GM18520 (cell line): Measurements from ENCODE around the gene MAPK1.

Experiments
- ATAC-seq: cut with Tn5 transposase; IDR thresholded peaks from one replicate; pipeline ENCODE4 v1.9.1; 2021; ENCODE audit not compliant: unreplicated experiment

Gene MAPK1

GRCh38 chr22:21709688-21710087, 157.8 kb downstream of the MAPK1 start:
- ATAC-seq, result no peak

GRCh38 chr22:21708960-21709359, 158.5 kb downstream of the MAPK1 start:
- ATAC-seq, result no peak

DNA sequence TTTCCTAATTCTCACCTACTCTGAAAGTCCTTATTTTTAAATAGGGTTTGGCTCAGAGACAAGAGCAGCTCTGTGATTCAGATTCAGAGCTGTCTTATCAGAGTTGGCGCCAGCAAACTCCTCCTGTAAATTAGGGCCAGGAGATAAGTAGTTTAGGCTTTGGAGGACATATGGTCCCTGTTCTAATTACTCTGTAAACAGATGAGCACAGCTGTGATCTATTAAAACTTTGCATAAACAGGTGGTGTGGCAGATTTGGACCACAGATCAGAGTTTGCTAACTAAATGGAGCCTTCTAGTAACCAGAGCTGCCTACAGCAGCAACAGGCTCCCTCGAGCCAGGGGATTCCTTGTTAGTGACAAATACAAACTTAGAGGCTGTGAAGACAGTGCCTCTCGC, 159.8 kb downstream of the MAPK1 start:
- no peak for ATAC-seq
